Panc1 (cell line): ENCODE results near the gene IMPG1. TPM values are rescaled to one million over a fixed set of nuclear protein-coding genes. Genes with fewer than 3 reads are reported as not detected.

Source experiments
- ATAC-seq: fragments of 200-7000 bp; cut with Tn5 transposase; 2 replicates; pipeline ENCODE4 v1.9.1; 2020; ENCODE audit warnings: mild to moderate bottlenecking, moderate library complexity
- BruUV-seq: library from RNA; stranded (reverse); fragments of 400-500 nt; replicated peaks from 2 replicates; lab custom pipeline; 2021; lab: Mats Ljungman, UMichigan
- CTCF ChIA-PET: fragments of 300-600 bp; sonication (Branson Sonifier 250); formaldehyde crosslinking; loops from one replicate; lab custom pipeline; 2022; ENCODE audit warnings: antibody characterized with exemption; lab: Charles Lee
- POLR2A ChIA-PET: fragments of 300-600 bp; sonication (Branson Sonifier 250); formaldehyde crosslinking; loops from one replicate; lab custom pipeline; 2022; ENCODE audit warnings: antibody characterized with exemption; lab: Charles Lee
- DNase-seq: peaks from one replicate; pipeline ENCODE4 v3.0.0-alpha.2; 2010; ENCODE audit warnings: low read depth, low spot score
- H3K27ac ChIP-seq: 2 replicates; pipeline ENCODE4 v1.5.1; 2011; ENCODE audit warnings: mild to moderate bottlenecking, low read length, inconsistent platforms
- H3K27me3 ChIP-seq: fragments of 200-500 bp; sonication (Bioruptor generic); 2 replicates; pipeline ENCODE4 v1.6.0; 2014; ENCODE audit warnings: low read length, inconsistent platforms; ENCODE audit not compliant: control insufficient read depth, insufficient read depth
- H3K36me3 ChIP-seq: fragments of 200-500 bp; sonication (Bioruptor generic); 2 replicates; pipeline ENCODE4 v1.5.1; 2014; ENCODE audit warnings: inconsistent platforms, mild to moderate bottlenecking, low read length, moderate library complexity; ENCODE audit not compliant: control insufficient read depth, insufficient read depth
- H3K4me1 ChIP-seq: 2 replicates; pipeline ENCODE4 v1.5.1; 2011; ENCODE audit warnings: inconsistent platforms, mild to moderate bottlenecking, low read length, moderate library complexity; ENCODE audit not compliant: control insufficient read depth, insufficient read depth
- H3K4me3 ChIP-seq, 2 experiments: 2 replicates each; pipeline ENCODE4 v1.5.1; 2011 to 2012; ENCODE audit warnings: low read depth in 2 of 2, low read length in 2 of 2, mild to moderate bottlenecking in 2 of 2, inconsistent platforms in 1 of 2, moderate library complexity in 1 of 2
- H3K9me3 ChIP-seq: fragments of 200-500 bp; sonication (Bioruptor generic); 2 replicates; pipeline ENCODE4 v1.5.1; 2014; ENCODE audit warnings: low read depth, mild to moderate bottlenecking, inconsistent platforms, low read length, moderate library complexity; ENCODE audit not compliant: control insufficient read depth, insufficient read depth
- CTCF ChIP-seq: fragments of 450-650 bp; IDR thresholded peaks from 2 replicates; pipeline ENCODE4 v1.5.1; 2017; ENCODE audit warnings: mild to moderate bottlenecking
- POLR2AphosphoS5 ChIP-seq: IDR thresholded peaks from 2 replicates; pipeline ENCODE4 v1.6.1; 2012; ENCODE audit warnings: mild to moderate bottlenecking, low read depth, low read length, moderate library complexity
- REST ChIP-seq, 2 experiments: IDR thresholded peaks; 2 replicates each; pipeline ENCODE4 v1.6.1; 2011 to 2012; ENCODE audit warnings: low read depth in 2 of 2, control low read depth in 1 of 2, low read length in 1 of 2, mild to moderate bottlenecking in 1 of 2, moderate library complexity in 1 of 2; ENCODE audit not compliant: insufficient read depth in 1 of 2
- SIN3A ChIP-seq: IDR thresholded peaks from 2 replicates; pipeline ENCODE4 v1.6.1; 2012; ENCODE audit warnings: low read depth, mild to moderate bottlenecking, low read length, moderate library complexity, borderline replicate concordance; ENCODE audit not compliant: insufficient read depth
- TCF7L2 ChIP-seq: IDR thresholded peaks from 2 replicates; pipeline ENCODE4 v1.6.1; 2011; ENCODE audit warnings: mild to moderate bottlenecking, low read depth, low read length, inconsistent platforms
- in situ Hi-C: cut with HindIII; loops from 2 replicates; pipeline ENCODE4 v1.10.0; 2016; ENCODE audit warnings: low sequenced_read_pairs, low pct_unique_long_range_greater_than_20kb
- intact Hi-C: fragments of 100-400 bp; cut with micrococcal nuclease; formaldehyde crosslinking; loops from one replicate; pipeline ENCODE4 v1.10.0; 2022; ENCODE audit not compliant: unreplicated experiment
- total RNA-seq: library from RNA; stranded (reverse); gene quantifications from one replicate; pipeline ENCODE4 v1.2.1, GENCODE V29; 2021; ENCODE audit not compliant: unreplicated experiment

The IMPG1 gene
- total RNA-seq, 1 experiment from 2014 or later = not detected

GRCh38 chr6:75876152-75876551, 196.3 kb downstream of the IMPG1 start:
- no peak overlapping the region for H3K4me3 ChIP-seq
- POLR2A ChIA-PET = interaction anchor here (0.6 kb wide), 1 partner anchor 84 kb away, joined by 4 read pairs; no protein-coding TSS in a partner anchor
- intact Hi-C loops (no loop called here), in situ Hi-C loops (no loop called here)
- no peak for TF ChIP-seq POLR2AphosphoS5
- ATAC-seq (no peak), DNase-seq (no peak)
- no peaks in the 10 kb centered on the region for H3K9me3 ChIP-seq
- H3K27ac ChIP-seq = no peak overlapping the region
- no TSS peak for BruUV-seq
- H3K36me3 ChIP-seq = peaks cover 6% of the 10 kb centered on the region; the same call in 1 of the 2 replicates
- H3K27me3 ChIP-seq = no peaks in the 10 kb centered on the region
- H3K4me1 ChIP-seq = no peaks in the 10 kb centered on the region
- CTCF ChIA-PET = interaction anchor here (0.6 kb wide), 1 partner anchor 18 kb away, joined by 3 read pairs; no protein-coding TSS in a partner anchor

GRCh38 chr6:75874224-75874623, 198.2 kb downstream of the IMPG1 start:
- Histone ChIP-seq H3K27me3 (no peaks in the 10 kb centered on the region), H3K4me1 (no peaks in the 10 kb centered on the region), H3K9me3 (no peaks in the 10 kb centered on the region), H3K36me3 (peaks cover 3% of the 10 kb centered on the region; the same call in 1 of the 2 replicates), H3K4me3 (no peak overlapping the region), H3K27ac (no peak overlapping the region)
- intact Hi-C loops (no loop called here), in situ Hi-C loops (no loop called here)
- DNase-seq (no peak), ATAC-seq (no peak)
- ChIA-PET POLR2A (no interaction called here), CTCF (no interaction called here)
- BruUV-seq = no TSS peak
- no peak for TF ChIP-seq TCF7L2
- no peak for TF ChIP-seq REST (IDR thresholded peaks at IDR 0.05; ENCODE audit: insufficient read depth in 1 of 2, low read depth in 2 of 2, low read length in 1 of 2)
- TF ChIP-seq SIN3A = no peak
- no peak for TF ChIP-seq CTCF
- no peak for TF ChIP-seq POLR2AphosphoS5
